Activated CD8-positive, alpha-beta memory T cell treated with anti-CD3 and anti-CD28 coated beads for 4 hours (primary cell): ENCODE results near the gene NETO1.

Experiments
- DNase-seq, 2 donors: peaks; one replicate each; pipeline ENCODE4 v3.0.0-alpha.2; 2020; ENCODE audit warnings: low read depth in 2 of 2

The NETO1 gene

GRCh38 chr18:72846736-72847533 lies 20.9 kb downstream of the NETO1 start:
- no peak for DNase-seq

- no peak for DNase-seq
Observed at GRCh38 chr18:72843743-72844142, 24.0 kb downstream of the NETO1 start.

GRCh38 chr18:72840109-72840508 lies 27.7 kb downstream of the NETO1 start:
- DNase-seq, result no peak

GRCh38 chr18:72834731-72835130 lies 33.1 kb downstream of the NETO1 start:
- no peak for DNase-seq

- DNase-seq, result no peak
Observed at GRCh38 chr18:72833471-72833870, 34.3 kb downstream of the NETO1 start.

GRCh38 chr18:72830109-72830508 lies 37.7 kb downstream of the NETO1 start:
- no peak for DNase-seq

- DNase-seq, result no peak
Observed at GRCh38 chr18:72828601-72829000, 39.2 kb downstream of the NETO1 start.

- no peak for DNase-seq
Observed at GRCh38 chr18:72826736-72827135, 41.1 kb downstream of the NETO1 start.

GRCh38 chr18:72823345-72823744 lies 44.4 kb downstream of the NETO1 start:
- no peak for DNase-seq

- DNase-seq, result no peak
Observed at GRCh38 chr18:72822202-72822601, 45.6 kb downstream of the NETO1 start.

- no peak for DNase-seq
Observed at GRCh38 chr18:72820571-72820970, 47.2 kb downstream of the NETO1 start.

GRCh38 chr18:72819050-72819449 lies 48.7 kb downstream of the NETO1 start:
- no peak for DNase-seq

- DNase-seq, result no peak
Observed at GRCh38 chr18:72811047-72811446, 56.7 kb downstream of the NETO1 start.

GRCh38 chr18:72808680-72809079 lies 59.1 kb downstream of the NETO1 start:
- DNase-seq, result no peak

- DNase-seq, result no peak
Observed at GRCh38 chr18:72799106-72799505, 68.7 kb downstream of the NETO1 start.

GRCh38 chr18:72783530-72783929 lies 84.3 kb downstream of the NETO1 start:
- no peak for DNase-seq

- no peak for DNase-seq
Observed at GRCh38 chr18:72774914-72775313, 92.9 kb downstream of the NETO1 start.

- no peak for DNase-seq
Observed at GRCh38 chr18:72772916-72773315, 94.9 kb downstream of the NETO1 start.

- no peak for DNase-seq
Observed at GRCh38 chr18:72768681-72769229, 99.0 kb downstream of the NETO1 start.

- no peak for DNase-seq
Observed at GRCh38 chr18:72762515-72763122, 105.2 kb downstream of the NETO1 start.

- no peak for DNase-seq
Observed at GRCh38 chr18:72752220-72752619, 115.6 kb downstream of the NETO1 start.

- no peak for DNase-seq
Observed at GRCh38 chr18:72742002-72742401, 125.8 kb downstream of the NETO1 start.

- no peak for DNase-seq
Observed at GRCh38 chr18:72738136-72738535, 129.7 kb downstream of the NETO1 start.
